LHCN-M2 (cell line): ENCODE measurements around the gene LMO7. TPM values are rescaled to one million over a fixed set of nuclear protein-coding genes. Genes with fewer than 3 reads are reported as not detected.
A peak's percentile ranks its signal among the peaks of the same experiment; 100 is the strongest.
"Not testable (repeated sequence)": the region's sequence is repeated elsewhere in the genome, so short reads cannot be mapped to it uniquely, and the experiment has no call there.

Experiments
- DNase-seq: peaks from one replicate; pipeline ENCODE4 v3.0.0-alpha.2; 2012; ENCODE audit warnings: low read depth
- total RNA-seq: library from RNA; depleted of rRNA; stranded (reverse); fragments of >200 nt; gene quantifications from 2 replicates; pipeline ENCODE4 v1.2.3, GENCODE V29; 2014

LMO7 gene
- total RNA-seq, 1 experiment from 2014 or later = 395 TPM

GRCh38 chr13:75647126-75647784 lies 11.1 kb downstream of the LMO7 start:
- peak; percentile 28 for DNase-seq

GRCh38 chr13:75648446-75648845 lies 12.3 kb downstream of the LMO7 start:
- no peak for DNase-seq

DNA sequence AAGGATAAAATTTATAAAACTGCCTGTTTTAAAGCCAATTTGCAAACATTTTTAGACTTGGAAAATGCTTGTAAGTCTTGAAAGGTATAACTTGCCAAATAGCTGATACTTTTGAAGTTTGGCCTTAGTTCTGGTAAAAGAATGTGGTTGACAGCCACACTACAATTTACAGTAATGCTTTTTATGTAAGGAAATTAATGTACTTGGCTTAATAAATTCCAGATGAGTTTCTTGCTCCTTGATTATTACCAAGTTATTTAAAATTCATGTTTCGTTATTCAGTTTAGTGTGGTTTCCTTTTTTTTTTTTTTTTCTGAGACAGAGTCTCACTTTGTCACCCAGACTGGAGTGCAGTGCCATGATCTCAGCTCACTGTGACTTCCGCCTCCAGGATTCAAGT lies 14.9 kb downstream of the LMO7 start:
- DNase-seq = no peak

DNA sequence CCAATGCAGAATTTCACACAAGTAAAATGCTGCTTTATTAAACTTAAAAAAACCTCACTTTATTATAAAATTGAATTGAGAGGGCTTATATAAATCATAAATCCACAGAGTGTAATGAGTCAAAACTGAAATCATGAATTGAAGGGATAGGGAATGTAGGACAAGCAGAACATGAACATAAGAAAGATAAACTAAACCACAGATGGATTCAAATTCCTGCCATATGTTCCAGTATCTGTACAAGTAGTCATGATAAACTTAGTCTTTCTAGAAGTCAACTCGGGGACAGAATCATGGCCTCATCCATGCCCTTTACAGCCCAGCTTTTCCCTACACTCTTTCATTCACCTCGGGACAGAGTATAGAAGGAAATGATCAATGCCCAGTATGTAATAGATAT lies 16.6 kb downstream of the LMO7 start:
- no peak for DNase-seq

DNA sequence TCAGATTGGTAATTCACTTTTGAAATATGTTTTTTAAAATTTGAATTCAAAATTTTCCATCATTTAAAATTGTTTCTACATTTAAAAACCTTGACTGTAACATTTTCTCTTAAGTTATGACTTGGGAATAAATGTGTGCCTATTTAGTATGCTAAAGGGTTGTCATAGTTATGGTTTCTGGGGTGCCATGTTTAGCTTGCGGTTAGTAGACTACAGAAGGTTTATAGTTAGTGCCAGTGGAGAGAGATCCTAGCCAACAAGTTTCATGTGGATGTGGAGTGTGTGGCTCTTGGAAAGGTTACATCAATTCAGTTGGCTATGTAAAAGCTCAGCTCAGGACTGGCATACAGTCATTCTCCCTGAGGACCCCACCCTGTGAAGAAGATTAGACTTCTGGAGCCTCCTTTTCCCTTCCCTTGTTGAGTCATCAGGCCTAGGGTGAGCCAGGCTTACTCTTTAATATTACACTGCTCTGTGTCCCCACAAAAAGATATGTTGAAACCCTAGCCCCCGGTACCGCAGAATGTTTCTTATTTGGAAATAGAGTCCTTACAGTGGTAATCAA lies 20.4 kb downstream of the LMO7 start:
- DNase-seq = peak; percentile 81

DNA sequence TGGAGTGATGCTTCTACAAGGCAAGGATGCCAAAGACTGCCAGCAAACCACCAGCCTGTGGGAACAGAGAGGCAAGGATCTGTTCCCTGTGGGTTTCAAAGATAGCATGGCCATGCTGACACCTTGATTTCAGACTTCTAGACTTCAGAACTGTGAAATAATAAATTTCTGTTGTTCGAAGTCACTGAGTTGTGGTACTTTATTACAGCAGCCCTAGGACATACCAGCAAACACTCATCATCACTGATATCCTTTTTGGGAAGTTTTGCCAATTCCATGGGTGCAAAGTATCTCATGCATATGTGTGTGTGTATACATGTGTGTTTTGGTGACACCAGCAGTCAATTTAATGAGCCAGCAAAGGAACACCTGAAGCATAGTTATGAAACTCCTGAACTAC lies 21.0 kb downstream of the LMO7 start:
- DNase-seq = no peak

GRCh38 chr13:75660694-75661093 lies 24.6 kb downstream of the LMO7 start:
- DNase-seq = no peak

- no peak for DNase-seq
Observed at GRCh38 chr13:75661443-75661842, 25.3 kb downstream of the LMO7 start.

DNA sequence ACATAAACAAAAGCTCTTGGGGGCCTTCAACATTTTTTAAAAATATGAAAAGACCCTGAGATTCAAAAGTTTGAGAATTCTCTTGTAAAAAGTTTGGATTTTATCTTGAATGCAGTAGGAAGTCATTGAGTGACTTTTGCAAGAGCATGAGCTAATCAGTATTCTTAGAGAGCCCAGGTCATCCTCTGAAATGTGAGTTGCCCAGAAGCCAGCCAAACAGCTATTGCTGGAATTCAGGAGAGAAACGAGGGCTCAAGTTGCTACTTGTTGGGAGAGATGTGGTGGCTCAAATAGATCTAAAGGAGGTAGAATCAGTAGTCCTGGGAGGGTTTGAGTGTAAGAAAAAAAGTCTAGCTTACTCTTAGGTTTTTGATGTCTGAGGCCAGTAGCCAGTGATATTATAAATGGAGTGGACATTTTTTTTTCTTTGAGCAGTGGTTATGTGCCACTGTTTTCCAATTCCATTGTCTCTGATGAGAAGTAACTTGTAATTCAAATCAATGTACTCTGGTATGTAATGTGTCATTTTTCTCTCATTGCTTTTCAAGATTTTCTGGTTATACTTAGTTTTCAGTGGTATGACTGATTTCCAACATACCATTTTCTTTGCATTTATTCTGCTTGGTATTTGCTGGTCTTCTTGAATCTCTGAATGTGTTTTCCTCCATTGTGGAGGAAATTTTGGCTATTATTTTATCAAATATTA lies 30.7 kb downstream of the LMO7 start:
- peak; percentile 54 for DNase-seq

DNA sequence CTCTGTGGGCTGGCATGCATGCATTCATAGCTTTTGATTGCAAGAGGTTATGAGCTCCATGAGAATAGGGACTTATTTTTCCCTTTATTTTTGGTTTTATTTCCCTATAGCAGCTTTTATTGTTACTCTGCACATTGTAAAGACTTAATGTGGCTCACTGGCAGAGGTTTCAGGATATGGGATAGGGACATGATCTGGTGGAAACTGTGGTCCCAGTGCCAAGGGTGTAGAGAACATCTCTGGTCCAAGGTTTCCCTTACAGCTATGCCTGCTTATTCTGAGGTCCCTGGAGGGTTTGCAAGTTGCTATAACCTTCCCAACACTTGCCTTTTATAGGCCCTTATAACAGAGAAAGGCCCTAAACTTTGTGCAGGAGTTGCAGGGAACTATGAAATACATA lies 33.6 kb downstream of the LMO7 start:
- DNase-seq = no peak

- no peak for DNase-seq
Observed at GRCh38 chr13:75670496-75670895, 34.4 kb downstream of the LMO7 start.

DNA sequence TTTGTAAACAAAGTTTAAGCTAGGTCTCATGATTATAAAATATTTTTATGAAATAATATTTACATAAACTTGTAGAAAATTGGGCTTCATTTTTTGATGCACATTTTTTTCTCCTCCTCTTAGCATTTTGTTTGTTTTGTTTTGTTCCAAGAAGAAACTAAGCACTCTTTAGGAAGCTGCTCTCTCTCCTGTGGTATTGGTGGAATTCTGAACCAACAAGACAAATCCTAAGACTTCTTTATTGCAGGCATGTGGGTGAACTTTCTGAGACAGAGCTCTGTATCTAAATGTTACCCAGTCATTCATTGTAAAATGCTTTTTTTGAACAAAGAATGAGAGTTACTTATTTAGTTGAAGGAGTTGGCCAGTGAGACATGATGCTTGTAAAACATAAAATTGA lies 39.3 kb downstream of the LMO7 start:
- DNase-seq = peak; percentile 51

GRCh38 chr13:75679459-75679858 lies 43.3 kb downstream of the LMO7 start:
- DNase-seq = no peak

- not testable (repeated sequence) for DNase-seq
Observed at GRCh38 chr13:75680251-75680650, 44.1 kb downstream of the LMO7 start.

- no peak for DNase-seq
Observed at GRCh38 chr13:75682326-75682725, 46.2 kb downstream of the LMO7 start.

DNA sequence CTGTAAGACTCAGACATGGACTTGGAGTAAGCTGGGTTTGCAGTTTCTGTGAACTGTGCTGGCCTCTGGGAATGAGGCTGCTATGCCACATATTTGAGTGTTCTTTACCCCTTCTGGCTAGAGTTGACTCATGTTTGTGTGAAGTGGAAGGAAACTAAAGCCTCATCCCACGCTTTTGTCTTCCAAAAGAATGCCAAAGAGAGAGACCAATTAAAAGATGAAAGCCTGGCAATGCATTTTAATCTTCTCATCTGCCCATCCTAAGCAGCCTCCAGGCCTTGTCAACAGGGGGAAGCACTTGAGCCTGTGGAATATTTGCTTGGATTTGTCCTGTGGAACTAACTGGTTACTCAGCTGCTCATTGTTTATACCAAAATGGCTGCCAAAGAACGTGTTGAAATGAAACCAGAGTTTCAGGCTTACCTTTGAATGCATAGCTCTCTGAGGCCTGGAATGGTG lies 49.1 kb downstream of the LMO7 start:
- peak; percentile 90 for DNase-seq

DNA sequence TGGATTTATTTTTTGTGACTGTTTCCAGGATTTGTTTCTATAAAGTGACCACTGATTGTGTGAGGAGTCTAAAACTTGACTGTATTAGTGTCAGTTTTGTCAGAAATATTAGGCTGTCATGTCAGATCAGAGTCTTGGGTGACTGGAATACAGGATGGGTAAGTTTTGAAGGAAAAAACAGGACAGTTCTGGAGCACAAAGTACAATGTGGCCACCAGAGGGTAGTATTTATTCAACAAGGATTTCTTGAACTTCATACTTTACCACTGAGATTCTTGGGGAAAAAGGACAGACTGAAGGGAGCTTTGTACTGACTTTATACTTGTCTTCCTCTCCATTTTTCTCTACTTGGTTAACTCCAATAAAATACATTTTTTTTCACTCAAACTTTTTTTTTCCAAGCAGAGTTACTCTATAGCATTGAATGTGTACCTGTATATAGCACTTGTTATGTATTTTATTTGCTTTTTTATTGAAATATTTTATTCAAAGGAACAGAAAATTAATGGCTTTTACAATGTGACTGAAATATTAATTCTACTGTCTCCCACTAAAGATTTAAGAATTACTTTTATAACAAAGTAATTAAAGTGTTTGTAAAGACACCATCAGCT lies 51.1 kb downstream of the LMO7 start:
- DNase-seq = peak; percentile 73

GRCh38 chr13:75689686-75690085 lies 53.6 kb downstream of the LMO7 start:
- peak; percentile 26 for DNase-seq

GRCh38 chr13:75690607-75691006 lies 54.5 kb downstream of the LMO7 start:
- DNase-seq = no peak

DNA sequence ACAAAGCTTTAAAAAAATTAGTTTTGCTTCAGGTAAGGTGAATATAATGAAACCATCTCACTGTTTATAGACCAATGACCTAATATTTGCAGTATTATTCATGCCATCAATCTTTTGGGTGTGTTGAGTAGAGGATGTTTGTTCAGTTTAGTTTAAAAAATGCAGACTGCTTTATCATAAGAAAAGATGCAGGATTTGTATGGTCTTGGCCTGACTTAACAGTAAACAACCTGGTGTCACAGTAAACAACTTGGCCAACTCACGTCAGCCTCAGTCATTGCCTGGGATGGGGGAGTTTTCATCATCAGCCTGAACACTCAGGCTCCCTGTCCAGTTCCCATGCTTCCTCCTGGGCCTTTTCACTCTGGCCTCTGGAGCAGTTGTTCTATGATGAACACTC lies 55.1 kb downstream of the LMO7 start:
- no peak for DNase-seq

DNA sequence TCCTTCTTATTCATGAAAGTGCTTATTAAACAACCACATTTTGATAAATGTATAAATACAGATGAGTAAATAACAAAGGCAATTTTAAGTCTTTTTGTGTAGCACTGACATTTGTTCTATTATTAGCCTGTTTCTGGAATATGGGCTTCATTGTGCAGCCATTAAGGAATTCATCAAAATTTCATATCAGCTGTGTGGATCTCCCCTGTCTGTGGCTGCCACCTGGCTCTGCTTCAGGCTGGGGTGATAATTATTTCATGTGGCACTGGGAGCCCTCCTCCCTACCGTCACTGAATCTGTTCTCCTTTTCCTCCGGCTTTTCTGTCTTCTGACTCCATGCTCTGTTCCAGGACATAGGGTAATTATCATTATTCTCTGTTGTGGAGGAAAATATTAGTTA lies 57.1 kb downstream of the LMO7 start:
- no peak for DNase-seq

DNA sequence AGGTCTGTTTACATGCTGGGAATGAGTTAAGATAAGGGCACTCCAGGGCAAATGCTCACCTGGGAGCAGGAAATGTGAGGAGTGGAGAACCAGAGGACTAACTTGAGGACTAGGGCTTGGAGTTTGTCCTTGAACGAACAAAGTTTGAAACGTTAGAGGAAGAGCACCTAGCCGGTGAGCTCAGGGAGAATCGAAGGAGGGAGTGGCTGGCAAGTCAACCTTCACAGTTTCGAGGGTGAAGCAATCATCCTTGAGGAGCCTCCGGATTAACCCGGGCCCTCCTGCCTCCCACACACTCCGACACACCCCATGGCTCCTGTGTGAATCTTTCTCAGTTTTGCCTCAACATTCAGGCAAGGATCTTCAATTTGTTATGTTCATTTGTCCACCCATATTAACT lies 58.6 kb downstream of the LMO7 start:
- no peak for DNase-seq

GRCh38 chr13:75695908-75696307 lies 59.8 kb downstream of the LMO7 start:
- DNase-seq = peak; percentile 77
